T-helper 1 cell treated with Interleukin-12 subunit alpha and Interleukin-12 subunit beta and Interleukin-4 antibody, amounts not matched to agents 30 ng/mL and 1 ng/mL, for 36 hours (primary cell): ENCODE results near the gene UTS2. TPM values are rescaled to one million over a fixed set of nuclear protein-coding genes. Genes with fewer than 3 reads are reported as not detected.

Source experiments
- intact Hi-C: fragments of 100-400 bp; cut with micrococcal nuclease; formaldehyde crosslinking; loops from one replicate; pipeline ENCODE4 v1.15.1; 2024
- total RNA-seq: library from RNA; stranded (reverse); gene quantifications from 2 replicates; pipeline ENCODE4 v1.2.3, GENCODE V29; 2022

The UTS2 gene, protein sequence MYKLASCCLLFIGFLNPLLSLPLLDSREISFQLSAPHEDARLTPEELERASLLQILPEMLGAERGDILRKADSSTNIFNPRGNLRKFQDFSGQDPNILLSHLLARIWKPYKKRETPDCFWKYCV
- total RNA-seq: not detected in 2 replicates

DNA sequence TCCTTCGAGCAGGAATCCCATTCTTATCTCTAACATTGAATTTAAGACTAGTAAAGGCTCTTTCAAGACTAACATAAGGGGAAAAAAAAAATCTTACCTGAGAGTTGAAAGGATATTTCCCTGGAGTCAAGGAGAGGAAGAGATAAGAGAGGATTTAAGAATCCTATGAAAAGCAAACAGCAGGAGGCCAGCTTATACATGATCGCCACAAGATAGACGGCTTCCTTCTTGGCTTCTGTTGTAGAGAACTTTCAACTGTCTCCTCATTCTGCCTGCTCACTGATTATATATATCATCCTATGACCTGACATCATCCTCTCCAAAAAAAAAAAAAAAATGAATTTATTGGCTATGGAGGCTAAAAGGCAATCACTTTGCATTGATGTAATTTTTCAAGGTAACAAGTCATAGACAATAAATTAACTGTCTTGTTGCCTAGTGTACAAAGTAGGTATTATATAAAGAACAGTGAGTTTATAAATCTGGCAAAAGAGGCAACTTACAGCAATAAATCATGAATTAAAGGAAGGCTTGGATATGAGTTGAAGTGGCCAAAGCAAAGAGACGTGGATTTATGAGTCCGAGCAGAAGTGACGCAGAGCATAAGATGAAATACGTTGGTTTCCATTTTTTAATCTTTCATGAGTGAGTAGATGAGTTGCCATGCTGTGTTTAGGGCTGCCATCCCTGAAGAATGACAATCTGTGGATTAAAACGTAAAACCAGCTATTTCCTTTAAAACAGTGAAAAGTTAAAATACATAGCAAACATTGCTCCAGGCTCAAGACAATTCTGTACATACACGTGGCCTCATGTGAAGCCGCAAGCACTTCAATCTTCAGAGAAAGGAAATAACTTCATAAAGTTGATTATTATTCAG, at the start of gene UTS2:
TSS of gene UTS2 (minus strand) at position 262 of the 880 bp plus-strand sequence. CDS start at position 200, 62 bp downstream.
- intact Hi-C loops: no loop called here

DNA sequence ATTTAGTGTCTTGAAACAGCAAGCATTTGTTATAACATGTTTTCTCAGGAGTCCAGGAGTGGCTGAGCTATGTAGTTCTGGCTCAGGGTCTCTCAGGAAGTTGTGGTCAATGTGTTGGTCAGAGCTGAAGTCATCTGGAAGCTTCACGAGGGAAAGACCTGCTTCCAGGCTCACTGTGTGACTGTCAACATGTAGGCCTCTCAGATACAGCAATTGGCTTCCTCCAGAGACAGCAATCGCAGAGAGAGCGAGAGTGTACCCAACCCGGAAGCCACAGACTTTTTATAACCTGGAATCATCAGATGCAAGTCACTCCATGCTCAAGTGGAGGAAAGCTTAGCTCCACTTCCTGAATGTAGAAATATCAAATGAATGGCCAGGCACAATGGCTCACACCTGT, 46.9 kb upstream of the UTS2 start:
- intact Hi-C loops: no loop called here

DNA sequence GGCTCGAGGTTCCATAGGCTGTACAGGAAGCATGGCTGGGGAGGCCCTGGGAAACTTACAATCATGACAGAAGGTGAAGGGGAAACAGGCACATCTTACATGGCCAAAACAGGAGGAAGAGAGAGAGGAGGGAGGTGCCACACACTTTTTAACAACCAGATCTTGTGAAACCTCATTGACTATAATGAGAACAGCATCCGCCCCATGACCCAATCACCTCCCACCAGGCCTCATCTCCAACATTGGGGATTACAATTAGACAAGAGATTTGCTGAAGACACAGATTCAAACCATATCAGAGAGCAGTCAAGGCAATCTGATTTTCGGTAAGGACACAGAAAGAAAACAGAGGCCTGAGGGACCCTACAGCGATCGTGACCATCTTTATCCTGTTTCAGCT, 46.1 kb upstream of the UTS2 start:
- intact Hi-C loops: no loop called here

DNA sequence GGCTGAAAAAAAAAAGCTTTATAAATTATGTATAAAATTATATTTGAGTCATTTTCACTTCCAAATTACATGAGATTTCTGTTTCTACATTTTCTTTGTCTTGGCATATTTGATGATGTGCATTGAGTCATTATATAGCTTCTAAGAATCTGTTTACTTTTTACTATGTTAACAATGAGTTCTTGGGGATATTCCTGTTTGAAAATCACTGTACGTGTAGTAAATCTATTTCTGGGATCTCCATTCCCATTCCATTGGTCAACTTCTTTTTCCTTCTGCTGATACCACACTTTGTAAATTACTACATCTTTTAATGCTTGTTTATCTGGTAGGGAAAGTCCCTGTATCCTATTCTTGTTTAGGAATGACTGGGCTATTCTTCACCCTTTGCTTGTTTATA, 44.1 kb upstream of the UTS2 start:
- intact Hi-C loops: no loop called here

DNA sequence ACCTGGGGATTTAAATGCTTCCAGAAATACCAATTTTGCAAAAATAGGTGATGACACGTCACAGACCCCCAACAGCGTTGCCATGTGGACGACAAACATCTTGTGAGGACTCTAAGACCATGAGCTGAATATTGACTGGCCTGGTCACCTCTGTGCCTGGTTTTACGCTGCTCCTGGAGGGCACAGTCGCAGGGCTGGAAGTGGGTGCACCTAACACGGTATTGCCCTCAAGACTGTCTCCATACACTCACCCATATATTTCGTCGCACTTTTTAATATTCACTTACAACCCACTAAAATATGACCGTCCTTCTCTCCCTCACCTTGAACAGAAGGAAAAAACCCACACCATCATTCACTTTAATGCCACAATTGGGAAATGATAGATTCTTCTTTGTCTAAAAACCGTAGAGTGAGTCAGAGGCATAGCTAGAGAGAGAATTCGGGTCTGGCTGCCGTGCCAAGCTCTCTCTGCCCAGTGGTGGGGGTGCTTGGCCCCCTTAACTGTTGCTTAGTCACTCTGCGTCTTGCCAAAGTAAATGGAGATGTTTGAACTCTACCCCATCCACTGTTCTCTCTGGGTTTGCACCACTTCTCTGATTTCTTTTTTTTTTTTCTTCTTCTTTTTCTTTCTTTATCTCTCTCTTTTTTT, 40.8 kb upstream of the UTS2 start:
- intact Hi-C loops: no loop called here

DNA sequence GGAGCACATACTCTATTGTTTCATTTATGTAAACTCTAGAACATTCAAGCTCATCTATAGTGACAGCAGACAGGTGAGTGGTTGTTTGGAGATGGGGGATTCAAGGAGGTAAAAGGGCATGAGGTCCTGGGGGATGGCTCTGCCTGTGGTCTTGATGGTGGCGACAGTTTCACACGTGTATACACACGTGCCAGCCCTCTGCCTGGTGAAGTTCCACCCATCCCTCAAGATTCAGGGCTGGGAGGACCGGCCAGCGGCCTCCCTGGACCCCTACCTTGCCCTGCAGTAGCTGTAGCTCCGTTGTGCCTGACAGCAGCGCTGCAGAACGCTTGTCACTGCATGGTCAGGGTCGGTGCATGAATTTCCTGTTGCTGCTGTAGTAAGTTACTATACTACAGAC, 38.9 kb upstream of the UTS2 start:
- intact Hi-C loops: no loop called here

DNA sequence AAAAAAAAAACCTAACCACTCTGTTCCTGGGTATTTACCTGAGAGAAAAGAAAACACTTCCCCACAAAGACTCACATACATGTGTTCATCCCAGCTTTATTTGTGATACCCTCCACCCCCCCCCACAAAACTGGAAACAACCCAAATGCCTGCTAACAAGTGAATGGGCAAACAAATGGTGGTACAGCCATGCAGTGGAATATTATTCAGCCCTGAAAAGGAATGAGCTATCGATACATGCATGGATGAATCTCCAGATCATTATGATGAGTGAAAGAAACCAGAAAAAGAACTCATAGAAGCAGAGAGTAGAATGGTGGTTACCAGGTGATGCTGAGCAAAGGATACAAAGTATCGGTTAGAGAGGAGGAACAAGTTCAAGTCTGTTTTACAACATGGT, 38.0 kb upstream of the UTS2 start:
- intact Hi-C loops: no loop called here

DNA sequence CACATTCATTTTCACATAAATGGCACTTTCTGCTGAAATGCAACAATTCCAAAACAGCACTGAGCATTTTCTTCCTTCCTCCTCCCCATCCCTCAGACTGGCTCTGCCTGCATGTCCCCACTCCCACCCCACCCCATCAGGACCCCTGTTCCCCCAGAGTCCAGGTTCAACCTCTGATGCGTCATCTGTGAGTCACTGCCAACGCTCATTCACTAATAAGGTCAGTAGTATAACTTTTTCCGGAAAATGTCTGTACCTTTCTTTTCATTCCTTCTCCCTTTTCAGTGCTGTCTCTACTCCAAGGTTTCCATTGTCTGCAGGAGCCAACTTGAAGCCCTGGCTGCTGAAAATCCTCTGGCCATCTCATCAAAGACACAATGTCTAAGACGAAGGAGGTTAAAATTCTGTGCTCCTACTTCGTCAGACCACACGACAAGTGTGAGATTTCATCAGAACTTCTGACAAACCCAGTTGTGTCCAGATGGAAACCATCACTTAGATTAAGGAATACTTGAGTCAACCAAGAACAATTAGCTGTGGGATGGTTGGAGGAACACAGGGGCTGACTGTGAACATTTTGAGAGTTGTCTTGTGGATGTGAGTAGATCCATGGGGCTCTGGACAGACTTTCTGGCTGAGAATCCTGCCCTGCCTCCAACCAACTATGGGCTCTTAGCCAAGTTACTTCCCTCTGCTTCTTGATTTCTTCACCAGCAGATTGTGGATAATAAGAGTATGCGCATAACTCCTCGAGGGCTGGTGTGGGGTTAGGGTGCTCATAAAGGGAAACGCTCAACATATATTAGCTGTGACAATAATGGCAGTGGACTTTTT, 35.6 kb upstream of the UTS2 start:
- intact Hi-C loops: no loop called here

DNA sequence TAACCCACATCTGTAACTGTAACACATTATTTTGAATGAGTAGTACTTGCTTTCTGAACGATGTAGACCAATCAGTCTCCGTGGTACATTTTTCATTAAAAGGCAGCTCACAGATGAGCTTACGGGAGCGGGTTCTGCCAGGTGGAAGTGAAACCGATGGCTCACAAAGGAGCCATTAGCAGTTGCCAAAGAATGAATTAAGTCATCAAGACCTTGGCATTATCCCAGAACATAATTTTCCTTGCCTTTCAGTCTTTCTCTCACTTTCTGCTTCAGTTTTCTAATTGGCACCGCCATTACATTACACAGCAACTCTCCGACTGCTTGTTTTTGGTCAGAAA, 33.5 kb upstream of the UTS2 start:
- intact Hi-C loops: no loop called here

DNA sequence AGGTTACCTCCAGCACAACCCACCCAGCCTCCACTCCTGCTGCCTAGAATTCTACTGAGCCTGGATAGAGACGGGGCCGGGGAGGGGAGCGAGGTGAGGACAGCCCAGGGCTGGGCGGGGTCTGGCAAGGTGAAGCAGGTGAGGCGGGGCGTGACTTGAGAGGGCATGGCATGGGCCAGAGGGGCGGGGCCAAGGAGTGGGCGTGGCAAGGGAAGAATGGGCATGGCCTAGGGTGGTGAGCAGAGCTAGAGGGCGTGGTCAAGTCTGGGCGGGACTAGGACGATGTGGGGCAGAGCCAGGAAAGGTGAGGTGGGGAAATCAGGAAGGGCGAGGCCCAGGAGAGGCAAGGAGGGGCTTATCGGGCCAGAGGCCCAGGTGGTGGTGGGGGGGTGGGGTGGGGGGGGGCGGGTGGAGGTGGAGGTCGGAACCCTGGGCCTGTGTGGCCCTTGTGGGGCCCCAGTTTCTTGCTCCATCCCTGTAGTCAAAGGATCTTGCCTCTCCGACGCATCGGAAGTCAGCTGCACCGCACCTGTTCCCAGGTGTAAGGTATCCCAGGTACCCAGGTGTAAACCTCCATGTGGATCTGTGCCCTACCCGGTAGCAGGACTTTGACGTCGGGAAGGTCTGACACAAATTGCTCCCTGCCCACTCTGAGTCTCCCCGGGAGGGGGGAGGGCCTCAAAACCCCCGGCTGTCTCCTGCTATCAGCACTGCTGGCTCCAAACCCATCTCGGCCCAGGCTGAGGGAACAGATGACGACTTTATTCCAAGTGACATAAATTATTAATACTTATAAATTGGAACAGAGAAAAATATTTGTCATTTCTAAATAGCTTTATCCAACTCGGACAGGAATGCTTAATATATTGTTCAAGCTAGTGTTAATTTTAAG, 32.9 kb upstream of the UTS2 start:
- intact Hi-C loops: no loop called here

DNA sequence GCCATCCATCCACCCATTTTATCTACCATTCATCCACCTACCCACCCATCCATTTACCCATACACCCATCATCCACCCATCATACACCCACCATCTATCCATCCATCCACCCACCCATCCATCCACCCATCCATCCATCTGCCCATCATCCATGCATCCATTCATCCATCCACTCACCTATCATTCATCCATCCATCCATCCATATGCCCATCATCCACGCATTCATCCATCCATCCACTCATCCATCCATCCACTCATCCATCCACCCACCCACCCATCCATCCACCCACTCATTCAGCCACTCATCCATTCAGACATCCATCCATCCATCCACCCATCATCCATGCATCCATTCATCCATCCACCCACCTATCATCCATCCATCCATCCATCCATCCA, 31.9 kb upstream of the UTS2 start:
- intact Hi-C loops: no loop called here

DNA sequence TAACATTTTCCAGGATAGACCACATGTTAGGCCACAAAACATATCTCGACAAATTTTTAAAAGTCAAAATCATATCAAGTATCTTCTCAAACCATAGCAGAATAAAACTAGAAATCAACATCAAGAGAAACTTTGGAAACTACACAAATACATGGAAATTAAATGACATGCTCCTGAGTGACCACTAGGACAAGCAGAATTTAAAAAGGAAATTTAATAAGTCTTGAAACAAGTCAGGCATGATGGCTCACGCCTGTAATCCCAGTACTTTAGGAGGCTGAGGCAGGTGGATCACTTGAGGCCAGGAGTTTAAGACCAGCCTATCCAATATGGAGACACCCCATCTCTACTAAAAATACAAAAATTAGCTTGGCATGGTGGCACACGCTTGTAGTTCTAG, 26.4 kb upstream of the UTS2 start:
- intact Hi-C loops: no loop called here

DNA sequence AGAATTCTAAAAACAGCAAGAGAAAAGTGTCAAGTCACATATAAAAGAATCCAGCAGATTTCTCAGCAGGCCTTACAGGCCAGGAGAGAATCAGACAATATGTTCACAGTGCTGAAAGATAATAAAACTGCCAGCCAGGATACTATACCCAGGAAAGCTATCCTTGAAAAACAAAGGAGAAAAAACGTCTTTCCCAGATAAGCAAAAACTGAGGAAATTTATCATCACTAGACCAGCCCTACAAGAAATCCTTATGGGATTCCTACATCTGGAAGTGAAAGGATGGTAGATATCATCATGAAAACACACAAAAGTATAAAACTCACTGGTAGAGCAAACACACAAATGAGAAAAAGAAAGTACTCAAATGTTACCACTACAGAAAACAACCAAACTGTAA, 25.2 kb upstream of the UTS2 start:
- intact Hi-C loops: no loop called here

DNA sequence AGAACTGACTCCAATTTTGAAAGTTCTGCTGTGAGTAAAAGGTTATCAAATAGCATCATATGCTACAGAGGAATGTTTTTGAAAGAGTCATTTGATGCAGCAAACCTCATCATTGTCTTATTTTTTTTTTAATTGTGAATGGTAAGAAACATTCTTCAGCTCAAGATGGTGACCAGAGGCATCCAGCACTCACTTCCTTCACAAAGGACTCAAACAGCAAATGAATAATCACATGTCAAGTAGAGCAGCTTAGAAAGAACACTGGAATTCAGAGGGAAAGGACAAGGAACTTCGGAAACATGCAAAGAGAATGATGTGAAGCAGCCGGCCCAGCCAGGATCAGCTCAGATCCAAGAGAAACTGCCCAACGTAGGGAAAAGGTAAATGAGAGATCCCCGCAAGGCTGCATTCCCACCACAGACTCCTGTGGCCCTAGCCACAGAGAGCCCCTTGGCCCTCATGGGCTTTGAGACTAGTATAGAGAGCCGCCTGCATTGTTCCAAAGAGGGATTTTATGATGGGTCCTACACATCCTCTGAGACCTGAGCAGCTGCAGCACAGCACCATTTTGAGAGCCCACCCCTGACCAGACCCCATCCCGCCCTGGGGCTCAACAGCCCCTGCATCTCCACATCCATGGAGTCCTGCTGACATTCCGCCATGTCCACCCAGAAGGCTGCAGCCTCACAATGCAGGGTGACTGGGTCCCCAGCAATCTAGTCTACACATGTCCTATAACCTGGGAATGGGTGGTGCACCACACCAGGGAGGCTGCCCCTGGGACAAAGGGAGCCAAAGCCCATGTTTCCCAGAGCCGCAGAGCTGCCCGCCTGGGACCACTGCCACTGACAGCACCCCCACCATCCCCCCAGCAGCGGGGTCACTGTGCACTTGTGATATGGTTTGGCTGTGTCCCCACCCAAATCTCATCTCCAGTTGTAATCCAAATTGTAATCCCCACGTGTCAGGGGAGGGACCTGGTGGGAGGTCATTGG, 21.2 kb upstream of the UTS2 start:
- intact Hi-C loops: no loop called here

DNA sequence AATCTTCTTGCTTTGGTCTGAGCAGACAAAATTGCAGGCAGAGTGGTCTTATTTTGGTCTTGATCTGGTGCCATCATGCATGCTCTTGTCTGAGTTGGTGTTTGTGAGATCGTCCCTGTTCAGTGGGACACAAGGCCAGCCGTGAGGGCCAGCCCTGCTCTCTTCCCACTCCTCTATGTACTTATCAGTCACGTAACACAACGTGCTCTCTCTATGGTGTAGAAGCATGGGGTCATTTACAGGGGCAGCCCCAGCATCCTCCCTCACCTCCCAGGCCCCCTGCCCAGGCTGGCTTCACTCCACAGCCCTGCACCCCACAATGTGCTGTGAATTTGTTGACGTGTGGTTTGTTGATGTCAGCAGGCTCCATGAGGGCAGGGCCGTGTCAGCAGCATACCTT, 18.3 kb upstream of the UTS2 start:
- intact Hi-C loops: no loop called here

DNA sequence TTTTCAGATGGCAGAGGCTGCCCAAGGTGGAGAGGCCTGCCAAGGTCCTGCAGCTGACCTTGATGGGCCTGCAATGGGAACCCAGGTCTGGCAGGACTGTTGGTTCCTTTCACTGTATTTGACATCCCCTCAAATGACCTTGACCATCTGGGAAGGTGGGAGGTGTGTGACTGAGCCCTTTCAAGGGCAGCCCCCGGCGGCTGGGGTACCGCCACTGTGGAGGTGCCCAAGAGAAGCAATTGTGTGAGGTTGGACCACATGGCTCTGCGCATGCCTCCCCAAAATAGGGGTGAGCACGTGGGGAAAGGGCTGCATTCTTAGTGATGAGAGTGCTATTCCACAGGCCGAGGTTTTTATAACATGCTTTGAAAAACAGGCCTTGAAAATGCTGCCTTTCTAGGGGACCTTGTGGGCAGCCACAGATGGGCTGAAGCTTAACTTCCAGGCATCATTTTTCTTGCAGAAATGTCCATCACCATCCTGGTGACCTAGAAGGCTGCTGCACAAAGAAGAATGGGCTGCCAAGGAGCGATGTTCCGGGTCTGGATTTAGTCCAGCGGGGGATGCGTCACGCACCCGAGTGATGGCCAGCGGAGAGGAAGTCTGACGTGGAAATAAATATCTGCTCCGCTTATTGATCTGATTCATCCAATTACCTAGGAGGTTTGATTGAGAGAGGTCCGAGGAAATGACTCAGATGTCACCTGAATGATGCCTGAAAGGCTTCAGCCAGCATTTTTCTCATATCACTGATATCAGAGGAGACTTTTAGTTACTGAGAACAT, 16.5 kb upstream of the UTS2 start:
- intact Hi-C loops: no loop called here

DNA sequence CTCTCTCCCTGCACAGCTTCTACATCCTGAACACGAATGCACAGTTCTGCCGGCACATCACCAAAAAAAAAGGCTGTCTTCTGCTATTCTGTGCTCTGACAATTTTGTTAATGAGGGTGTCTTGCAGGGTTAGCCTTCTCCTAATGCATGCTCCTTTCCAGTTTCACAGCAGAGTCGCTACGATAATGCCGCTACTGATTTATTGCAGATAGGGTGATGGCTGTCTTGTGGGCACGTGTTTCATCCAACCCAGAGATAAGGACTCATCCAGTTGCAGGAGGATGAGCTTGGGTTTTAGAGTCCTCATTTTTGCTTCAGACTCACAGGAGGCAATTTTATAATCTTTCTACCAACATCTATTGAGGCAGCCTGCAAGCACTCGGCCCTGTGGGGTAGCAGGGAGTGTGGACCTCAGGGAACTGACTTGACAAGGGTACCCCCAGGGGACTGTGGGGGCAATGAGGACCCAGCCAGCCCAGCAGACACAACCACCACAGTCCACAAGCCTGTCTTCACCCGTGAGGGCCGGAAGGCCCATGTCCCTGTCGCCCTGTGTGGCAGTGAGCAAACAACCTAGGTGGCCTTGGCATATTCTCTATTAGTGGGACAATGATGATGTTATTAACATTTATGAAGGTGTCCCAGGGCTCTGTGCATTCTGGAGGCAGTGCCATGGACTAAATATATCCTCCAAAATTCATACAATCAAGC, 15.4 kb upstream of the UTS2 start:
- intact Hi-C loops: no loop called here

DNA sequence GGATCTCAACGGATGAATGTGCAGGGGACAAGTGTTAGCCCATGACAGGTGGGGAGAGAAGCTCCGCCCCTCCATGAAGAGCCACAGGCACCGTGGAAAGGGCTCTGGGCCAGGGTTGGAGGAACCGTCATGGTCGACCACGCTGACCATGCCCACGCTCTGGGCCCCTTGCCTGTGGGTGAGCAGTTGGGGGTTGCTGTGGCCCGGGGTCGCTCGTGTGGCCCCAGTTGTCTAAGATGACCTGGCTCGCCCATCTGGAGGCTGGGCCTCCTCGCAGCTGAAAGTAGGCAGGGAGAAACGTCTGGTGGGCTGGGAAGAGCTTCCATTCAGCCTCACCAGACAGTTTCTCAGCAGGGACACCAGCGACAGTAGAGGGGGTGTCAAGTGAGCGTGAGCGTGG, 13.1 kb upstream of the UTS2 start:
- intact Hi-C loops: no loop called here
